PC-3 (cell line): ENCODE measurements around the gene ADAMTSL1.

ENCODE experiments used
- CTCF ChIP-seq: fragments of 300-600 bp; sonication (generic); conservative IDR thresholded peaks from 2 replicates; pipeline ENCODE4 v1.5.1; 2017; ENCODE audit warnings: antibody characterized with exemption, low read depth, mild to moderate bottlenecking, low read length
- EZH2 ChIP-seq: fragments of 300-600 bp; sonication (generic); IDR thresholded peaks from one replicate; pipeline ENCODE4 v1.6.1; 2017; ENCODE audit warnings: antibody characterized with exemption, mild to moderate bottlenecking, low read length; ENCODE audit not compliant: unreplicated experiment

- TF ChIP-seq EZH2 (no peak), CTCF (no peak)
Measured at GRCh38 chr9:18490641-18491370, 16.9 kb downstream of the ADAMTSL1 start.
